CD4-positive, alpha-beta T cell treated with Interleukin-21 for 1 hour (primary cell): Measurements from ENCODE around the gene AATK.

Experiments
- DNase-seq: peaks from one replicate; pipeline ENCODE4 v3.0.0-alpha.2; 2020

Gene AATK

DNA sequence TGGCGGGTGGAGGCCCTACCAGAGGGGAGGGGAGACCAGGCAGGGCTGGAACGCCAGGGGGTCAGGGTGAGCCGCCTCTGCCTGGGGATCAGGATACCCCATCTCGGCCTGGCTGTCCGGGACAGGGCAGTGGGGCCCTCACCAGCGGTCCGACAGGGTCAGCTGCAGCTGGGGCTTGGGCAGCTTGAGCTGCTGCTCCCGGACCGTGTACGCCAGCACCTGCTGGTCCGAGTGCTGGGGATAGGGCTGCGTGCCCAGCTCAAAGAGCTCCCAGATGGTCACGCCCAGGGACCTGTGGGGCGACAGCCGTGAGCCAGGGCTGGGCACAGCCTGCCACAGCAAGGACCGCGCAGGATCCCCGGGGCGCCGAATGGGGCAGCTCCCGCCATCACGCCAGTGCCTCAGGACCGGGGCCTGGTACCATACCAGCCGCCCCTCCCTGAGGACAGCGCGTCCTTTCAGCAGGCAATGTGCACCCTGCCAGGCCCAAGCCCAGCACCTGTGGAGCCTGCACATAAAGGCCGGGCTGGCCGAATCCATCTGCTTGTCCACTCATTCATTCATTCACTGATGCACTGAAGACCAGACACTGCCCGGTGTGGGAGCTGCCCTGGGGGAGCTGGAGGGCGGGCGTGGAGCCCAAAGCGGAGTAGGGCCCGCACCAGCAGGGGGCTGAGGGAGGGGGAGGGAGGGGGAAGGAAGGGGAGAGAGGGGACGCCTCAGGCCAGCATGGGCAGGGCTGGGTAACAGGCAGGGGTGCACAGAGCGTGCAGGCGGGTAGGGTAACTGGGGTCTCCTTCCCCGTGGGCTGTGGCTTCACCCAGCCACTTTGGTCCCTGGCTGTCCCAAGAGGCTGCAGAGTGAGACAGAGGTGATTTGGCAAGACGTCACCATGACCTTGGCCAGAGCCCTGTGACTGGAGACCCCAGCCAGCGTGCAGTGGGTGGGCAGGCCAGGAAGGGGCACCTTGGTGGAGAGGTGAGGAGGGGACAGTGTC is 42.7 kb downstream of the AATK start:
- DNase-seq: no peak

DNA sequence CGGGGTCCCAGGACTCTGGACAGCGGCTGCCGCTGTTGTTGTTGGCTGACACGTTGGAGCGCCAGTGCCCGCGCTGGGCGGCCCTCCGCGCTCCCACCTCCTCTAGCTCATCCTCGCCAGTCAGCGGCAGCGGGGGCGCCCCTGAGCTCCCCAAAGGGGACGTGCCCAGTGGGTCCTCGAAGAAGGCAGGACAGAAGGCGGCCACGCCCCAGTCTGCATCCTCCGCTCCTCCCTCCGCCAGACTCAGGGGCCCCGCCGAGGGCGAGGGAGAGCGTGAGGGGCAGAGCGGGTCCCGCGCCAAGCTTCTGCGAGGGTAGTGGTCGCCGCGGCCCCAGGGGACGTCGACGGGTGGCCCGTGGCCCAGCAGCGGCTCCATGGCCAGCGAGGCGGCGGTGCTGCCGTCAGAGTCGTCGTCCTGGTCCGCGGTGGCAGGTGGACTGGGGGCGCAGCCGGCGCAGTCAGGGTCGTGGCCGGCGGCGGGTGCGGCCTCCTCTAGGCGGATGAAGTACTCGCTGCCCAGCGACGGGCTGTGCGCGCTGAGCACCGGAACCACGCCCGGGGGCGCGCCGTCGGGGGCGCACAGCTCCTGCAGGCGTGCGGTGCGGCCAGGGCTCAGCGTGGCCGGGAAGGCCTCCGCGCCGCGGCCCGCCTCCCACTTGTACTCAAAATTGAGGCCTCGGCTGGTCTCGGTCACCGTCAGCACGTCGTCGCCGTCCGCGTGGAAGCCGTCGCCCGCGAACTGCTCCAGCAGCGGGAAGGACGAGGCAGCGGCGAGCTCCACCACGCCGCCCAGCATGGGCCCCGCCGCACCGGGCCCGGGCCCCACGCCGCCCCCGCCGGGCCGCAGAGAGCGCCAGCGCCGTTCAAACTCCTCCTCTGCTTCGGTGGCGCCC is 43.9 kb downstream of the AATK start:
- no peak for DNase-seq

DNA sequence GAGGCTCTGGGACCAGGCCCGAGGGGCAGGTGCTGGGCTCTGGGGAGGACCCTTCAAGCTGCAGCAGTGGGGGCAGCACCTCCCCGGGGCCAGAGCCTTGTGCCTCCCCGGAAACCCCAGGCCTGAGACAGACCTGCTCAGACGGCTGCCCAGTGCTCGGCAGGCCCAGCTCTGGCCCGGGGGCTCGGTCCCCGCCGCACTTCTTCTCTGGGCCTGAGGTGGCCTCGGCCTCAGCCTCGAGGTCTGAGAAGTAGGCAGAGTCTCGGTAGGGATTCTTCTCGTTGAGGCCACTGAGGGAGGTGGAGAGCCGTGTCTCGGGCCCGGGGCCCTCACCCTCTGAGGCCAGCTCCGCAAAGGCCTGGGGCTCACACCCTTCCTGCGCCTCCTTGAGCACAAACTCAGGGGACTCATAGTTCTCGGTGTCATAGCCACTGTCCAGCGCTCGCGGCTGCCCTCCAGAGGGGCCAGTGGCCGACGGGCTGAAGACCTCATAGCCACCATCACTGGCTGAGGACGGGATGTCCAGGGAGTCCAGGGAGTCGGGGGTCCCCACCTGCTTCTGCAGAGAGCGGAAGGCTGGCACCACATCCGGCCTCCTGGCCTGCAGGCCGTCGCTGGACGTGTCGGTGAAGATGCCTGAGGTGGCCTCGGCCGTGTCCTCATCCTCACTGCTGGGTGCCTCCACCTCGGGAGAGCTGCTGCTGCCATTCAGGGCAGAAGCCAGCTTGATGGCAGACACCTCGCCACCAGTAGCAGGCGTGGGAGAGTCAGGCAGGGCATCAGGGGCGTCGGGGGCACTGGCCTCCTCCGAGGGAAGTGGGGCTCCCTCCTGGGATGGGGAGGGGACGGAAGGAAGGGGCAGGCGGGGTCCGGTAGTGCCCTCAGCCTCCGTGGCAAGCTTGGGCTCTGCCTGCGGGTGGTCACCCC is 45.1 kb downstream of the AATK start:
- DNase-seq: no peak

DNA sequence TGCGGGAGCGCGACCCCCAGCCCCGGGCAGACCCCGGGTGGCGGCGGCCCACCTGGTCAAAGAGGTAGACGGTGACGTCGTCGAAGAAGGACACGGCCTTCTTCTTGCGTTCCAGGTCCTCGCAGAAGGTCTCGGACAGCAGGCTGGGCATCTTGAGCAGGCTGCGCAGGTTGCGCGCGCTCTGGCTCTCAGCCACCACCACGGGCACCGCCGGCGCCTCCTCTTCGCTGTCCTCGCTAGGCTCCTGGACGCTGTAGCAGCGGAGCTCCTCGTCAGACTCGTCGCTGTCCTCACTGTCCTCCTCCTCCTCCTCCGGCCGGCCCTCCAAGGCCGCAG is 45.9 kb downstream of the AATK start:
- no peak for DNase-seq

DNA sequence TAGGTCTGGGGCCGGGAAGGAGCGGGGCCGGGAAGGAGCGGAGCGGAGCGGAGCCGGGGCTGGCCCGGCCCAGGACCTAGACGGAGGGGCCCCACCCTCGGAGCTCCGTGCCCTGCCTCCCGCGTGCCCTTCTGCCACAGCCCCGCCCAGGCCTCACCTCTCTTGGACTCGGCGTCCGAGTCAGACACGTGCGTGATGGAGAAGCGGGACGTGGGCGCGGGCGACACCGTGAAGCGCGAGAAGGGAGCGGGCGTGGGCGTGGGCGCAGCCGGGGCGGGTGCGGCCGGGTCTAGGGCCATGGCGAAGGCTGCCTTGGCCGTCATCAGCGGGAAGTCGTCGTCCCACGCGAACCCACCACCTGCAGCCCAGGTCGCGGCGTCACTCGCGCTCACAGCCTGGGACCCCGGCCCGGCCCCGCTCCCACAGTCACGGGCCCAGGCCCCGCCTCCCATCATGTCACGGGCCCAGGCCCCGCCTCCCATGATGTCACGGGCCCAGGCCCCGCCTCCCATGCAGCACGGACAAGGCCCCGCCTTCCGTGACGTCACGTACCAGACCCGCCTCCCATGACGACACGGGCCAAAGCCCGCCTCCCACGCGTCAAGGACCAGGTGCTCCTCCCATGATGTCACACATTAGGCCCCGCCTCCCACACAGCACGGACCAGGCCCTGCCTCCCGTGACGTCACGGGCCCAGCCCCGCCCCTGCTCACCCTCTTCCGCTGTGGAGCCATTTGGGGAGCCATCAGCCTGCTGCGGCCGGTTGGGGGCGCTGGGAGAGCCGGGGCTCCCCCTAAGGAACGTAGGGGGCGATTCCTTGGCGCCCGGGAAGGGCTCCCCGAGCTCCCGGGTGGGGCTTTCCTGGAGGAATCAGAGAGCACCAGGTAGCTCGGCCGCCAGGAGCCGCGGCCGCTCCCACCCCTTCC is 46.5 kb downstream of the AATK start:
- DNase-seq: peak; percentile 90

DNA sequence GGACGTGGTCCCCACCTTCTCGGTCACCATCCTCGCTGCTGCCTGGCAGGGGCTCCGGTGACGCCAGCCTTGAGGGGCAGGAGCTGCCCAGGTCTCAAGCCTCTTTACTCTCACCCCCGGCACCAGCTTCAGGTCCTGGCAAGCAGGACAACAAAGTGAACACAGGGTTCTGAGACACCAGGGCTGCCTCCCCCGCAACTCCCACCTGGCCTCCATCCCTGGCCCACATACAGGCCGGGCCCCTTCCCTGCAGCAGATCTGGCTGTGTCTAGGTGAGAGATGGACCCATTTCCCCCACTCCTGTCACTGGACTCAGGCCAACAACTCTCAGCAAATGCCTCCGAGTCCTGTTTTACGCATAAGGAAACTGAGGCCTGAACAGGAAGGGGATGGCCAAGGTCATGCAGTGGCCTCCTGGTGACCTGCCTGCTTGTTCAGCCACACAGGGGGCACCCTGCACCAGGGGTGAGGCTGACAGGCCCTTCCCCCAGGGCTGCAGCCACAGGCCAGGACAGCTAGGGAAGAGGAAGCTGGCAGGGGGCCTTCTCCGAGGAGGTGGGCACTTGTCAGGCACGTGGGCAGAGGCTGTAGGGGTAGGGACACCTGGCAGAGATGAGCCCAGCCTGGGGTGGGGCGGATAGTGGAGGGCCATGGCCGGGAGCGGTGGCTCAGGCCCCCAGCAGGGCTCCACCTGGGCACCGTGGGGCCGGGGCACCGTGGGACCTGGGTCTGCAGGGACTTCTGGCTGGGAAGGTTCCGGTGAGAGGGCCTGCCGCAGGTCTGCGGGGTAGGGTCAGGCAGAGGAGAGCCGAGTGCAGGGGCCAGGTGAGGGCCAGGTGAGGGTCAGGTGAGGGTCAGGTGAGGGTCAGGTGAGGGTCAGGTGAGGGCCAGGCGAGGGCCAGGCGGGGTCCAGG is 47.5 kb downstream of the AATK start:
- no peak for DNase-seq

DNA sequence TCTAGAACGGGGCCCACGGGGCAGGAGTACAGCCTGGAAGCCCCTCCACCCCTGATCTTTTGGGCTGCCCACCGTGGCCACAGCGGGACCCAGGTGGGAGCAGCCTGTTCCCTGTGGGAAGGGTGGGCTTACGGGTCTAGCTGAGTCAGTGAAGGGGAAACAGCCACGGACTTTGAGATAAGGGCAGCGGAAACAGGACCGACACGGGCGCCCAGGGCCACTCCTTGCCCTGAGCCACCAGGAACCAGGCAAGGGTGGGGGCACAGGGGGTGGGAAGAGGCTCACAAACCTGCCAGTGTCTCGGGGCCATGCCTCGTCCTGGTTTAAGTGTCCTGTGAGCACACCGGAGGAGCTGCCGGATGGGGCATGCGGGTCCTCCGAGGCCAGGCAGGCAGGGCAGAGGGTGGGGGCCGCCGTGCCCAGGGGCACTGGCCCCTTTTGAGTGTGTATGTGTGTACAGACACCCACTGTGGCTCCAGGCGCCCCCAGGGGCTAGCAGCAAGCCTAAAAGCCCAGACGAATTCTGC is 48.3 kb downstream of the AATK start:
- no peak for DNase-seq

DNA sequence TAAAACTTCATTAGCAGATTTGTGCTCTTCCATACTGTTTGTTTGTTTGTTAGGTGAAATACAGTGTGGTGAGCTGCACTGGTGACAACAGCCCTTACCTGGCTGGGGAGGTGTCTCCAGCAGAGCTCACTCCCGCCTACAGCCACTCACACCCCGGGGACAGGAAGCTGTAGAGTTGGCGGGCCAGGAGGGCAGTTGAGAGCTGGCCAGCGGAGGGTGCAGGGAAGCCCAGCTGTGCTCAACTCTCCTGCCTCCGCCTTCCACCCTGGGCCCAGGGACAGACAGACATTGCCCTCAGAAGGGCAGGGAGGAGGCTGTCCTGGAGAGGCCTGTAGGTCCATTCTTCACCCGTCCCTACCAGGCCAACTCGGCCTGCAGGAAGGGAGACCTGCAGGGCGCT is 49.3 kb downstream of the AATK start:
- no peak for DNase-seq

DNA sequence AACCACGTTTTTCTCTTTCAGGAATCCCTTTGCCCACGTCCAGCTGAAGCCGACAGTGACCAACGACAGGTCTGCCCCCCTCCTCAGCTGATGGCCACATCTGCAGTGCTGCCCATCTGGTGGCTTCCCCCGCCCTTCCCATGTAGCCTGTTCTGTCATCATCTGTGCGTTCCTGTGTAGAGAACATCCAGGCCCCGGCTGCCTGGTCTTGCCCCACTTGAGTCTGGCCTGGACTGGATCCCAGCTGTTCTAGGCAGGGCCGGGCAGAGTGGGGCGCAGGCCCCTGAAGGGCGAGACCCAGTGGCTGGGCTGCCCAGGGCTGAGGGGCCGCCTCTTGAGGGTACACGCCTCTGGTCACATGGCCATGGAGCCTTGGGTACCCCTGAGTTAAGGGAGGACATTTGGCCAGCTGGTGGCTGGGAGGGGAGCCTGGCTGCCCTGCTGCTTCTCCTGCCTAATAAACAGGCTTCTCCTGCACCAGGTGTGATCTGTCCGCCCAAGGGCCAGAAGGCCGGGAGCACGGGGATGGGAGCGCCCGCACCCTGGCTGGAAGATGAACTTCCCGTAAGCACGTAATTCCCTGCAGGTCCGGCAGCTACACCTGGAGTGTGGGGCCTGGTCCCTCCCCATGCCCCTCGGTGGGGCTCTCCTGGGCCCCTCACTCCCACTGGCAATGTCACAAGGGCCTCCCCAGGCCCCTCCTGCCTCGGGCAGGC is 50.1 kb downstream of the AATK start:
- DNase-seq: no peak

DNA sequence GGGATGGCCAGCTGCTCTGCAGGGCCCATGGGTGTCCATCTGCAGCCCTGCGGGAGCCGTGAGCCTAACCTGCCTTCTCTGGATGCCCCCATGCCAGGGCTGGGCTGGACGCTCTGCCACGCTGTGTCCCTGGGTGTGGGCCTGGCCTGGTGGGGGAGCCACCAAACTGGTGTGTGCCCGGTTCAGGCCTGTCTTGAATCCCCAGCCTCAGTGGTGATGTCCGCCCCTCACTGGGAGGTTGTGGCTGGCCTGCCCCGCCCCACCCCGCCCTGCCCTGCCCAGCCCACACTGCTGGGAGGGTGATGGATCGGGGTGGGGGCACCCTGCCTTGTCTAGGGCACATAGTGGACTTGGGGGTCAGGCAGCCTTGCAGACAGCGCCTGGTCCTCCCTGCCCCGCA is 50.8 kb downstream of the AATK start:
- no peak for DNase-seq

DNA sequence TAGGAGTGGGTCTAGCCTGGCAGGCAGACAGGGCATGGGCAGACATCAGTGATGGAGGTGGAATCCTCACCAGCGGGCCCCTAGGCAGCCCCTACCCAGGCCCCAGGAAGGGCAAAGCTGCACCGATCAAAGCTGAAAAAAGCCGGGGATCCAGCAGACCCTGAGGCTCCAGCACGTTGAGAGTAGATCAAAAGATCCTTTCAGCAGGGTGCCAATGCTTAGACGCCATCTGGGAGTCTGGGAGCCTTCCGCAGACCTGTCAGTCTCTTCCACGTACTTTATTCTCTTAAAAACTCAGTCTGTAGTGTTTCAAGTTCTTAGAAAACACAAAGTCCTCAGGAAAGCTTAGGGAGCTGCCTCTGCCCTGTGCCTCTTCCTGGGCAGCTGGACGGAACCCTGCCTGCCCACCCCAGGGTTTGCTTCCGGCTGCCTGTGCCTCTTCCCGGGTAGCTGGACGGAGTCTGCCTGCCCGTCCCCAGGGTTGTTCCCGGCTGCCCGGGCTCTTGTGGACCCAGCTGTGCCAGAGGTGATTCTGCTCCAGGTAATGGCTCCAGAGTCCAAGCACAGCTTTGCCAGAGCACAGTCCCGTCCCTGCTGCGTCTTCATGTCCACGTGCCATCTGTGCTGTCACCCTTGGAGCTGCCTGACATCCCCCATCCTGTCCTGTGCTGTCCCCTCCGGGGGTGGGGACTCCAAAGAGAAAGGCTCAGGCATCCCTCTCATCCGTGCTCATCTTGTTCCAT is 51.5 kb downstream of the AATK start:
- no peak for DNase-seq

DNA sequence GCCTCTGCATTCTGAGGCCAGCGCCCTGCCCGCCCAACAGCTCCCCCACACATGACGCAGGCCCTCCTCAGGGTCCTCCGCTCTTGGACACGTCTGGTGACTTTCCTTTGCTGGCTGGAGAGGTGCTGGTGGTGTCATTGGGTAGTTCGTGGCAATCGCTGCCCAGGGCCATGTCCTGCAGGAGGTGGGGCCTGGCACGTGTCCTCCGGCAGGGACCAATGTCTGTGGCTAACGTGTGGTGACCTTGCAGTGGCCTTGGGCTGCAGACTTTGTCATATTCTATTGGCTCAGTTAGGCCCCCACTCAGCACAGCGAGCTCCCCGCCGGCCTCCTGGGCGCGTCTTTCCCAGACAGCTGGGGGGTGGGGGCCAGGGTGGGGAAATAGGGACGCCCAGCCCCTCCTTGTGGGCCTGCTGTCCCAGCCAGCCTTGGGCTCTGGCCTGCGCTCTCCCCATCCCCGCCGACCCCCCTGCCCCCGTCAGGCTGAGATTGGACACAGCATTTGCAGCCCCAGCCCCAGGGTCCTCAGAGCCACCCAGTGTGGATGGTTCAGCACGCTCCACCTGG is 52.8 kb downstream of the AATK start:
- DNase-seq: no peak

DNA sequence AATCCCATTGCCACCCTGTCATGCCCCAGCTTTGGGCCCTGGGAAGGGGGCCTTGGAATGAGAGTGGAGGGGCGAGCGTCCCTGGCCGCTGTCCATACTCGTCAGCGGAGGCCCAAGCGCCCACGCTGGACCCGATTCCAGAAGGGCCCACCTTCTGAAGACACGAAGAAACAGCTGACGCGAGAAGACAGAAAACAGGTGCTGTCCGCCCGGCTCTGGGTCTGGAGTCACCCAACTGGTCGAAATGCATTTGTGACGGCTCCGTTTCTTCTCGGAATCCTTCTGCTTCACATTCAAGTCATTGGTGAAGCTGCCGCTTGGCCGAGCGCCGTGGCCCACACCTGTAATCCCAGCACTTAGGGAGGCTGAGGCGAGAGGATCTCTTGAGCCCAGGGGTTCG is 53.6 kb downstream of the AATK start:
- no peak for DNase-seq

DNA sequence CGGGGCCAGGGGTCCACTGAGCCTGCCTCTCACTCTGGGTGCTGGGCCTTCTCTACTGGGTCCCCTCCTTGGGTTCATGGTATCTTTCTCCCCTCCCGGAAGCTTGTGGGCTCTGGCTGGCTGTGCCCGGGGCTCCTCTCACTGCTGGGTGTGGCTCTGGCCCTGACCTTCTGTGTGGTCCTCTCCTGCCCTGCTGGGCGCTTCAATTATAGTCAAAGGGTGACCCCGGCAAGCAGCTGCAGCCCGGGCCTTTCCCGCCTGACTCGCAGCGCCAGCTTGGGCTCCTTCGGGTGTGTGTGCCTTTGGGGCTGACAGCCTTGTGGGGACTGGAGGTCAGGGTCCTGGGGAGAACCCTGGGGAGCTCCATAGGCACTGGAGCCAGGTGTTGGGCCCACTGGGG is 55.0 kb downstream of the AATK start:
- no peak for DNase-seq

DNA sequence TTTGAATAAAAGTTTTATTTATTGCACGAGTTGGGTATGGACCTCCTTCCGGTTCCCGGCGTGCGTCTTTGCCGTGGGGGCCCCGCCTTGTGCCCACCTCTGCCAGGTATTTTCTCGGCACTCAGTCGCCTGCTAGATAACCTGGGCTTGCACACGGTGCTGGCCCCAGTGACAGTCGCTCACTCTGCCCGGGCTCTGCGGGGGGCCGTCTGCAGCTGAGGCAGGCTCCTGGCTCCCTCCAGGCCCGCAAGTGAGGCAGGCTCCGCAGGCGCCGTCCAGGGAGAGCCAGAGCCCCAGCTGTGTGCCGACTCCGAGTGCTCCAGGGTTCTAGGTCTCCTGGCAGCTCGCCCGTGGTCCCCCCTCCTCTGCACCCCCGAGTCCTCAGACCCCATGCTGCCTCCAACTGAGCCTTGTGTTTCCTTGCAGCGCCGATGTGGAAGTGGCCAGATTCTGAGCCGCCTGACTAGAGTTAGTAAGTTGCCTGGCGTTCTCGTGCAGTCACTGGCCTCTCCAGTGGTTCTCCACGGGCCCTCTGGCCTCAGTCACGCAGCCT is 55.5 kb downstream of the AATK start:
- no peak for DNase-seq

DNA sequence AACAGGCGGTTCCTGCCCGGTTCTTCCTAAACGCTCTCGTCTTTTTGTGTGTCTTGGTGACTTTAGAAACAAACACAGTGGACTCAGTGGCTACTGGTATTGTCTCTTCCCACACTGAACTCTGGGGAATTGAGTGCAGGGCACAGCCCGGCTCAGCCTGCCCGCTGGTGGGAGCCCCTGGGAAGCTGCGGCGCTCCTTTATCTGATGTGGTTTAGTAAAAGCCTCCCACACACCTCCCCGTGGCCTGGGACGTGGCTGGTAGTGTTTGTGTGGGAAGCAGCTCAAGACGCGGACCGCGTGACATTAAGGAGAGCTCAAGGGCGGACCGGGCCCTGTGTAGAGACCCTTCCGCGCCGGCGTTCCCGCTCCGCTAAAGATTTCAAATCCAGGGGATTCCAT is 56.1 kb downstream of the AATK start:
- DNase-seq: no peak

DNA sequence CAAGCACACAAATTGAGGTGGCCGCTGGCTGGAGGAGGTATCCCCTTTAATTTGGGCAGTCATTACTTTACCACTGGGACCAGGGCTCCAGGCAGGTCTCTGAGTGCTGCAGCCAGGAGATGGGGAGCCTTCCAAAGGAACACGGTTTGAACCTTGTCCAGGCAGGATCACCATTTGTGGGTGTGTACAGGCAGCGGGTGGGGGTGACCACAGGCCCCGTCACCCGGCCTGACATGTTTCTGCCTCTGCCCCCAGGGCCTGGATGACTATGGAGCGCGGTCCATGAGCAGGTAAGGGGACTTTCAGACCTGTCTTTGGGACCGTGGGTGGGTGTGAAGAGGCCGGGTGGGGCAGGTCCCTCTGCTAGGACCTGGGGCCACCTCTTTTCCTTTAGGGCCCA is 57.8 kb downstream of the AATK start:
- no peak for DNase-seq

DNA sequence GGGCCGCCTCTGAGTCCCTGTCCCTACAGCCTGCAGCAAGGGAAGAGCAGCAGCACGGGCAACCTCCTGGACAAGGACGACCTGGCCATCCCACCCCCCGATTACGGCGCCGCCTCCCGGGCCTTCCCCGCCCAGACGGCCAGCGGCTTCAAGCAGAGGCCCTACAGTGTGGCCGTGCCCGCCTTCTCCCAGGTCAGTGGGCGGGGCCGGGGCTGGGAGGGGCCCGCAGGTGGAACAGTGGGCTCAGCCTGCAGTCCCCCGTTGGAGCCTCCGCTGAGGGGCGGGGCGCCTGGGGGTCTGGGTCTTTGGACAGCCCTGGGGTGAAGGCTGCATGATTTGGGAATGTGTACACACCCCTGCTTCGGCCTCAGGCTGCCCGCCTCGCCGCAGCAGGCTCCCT is 59.3 kb downstream of the AATK start:
- no peak for DNase-seq
